Subcutaneous preadipocyte (primary cell): ENCODE measurements around the gene CDH10. TPM values are rescaled to one million over a fixed set of nuclear protein-coding genes. Genes with fewer than 3 reads are reported as not detected.

ENCODE experiments used
- small RNA-seq: library from RNA; depleted of rRNA; stranded (forward); fragments of <200 nt; gene quantifications from one replicate; pipeline ENCODE3, GENCODE V24; 2012
- total RNA-seq: library from RNA; depleted of rRNA; stranded (reverse); fragments of >200 nt; gene quantifications from 2 replicates; pipeline ENCODE4 v1.2.3, GENCODE V29; 2012

The CDH10 gene
- total RNA-seq: under 0.01 TPM in 1 of 2 replicates, not detected in the other

GRCh38 chr5:24644761-24645160 lies at the start of gene CDH10:
Gene CDH10 (minus strand): TSS chr5:24644978. CDS start chr5:24593490, 51,488 bp downstream.

Small RNAs within 50 kb of the gene (small RNA-seq; reads per million reads assigned to genes)
- gene AC091885.1: not detected
- gene RF00017: not detected
